SU-DHL-6 (cell line): ENCODE data around the gene ART3.

Experiments used
- H2AFZ ChIP-seq: fragments of 200-600 bp; sonication (generic); 2 replicates; pipeline ENCODE4 v1.6.1; 2014; ENCODE audit warnings: low read depth, mild to moderate bottlenecking, moderate library complexity, mixed read lengths, antibody characterized with exemption, low read length; ENCODE audit not compliant: severe bottlenecking
- H3F3A ChIP-seq: fragments of 200-600 bp; shearing (Covaris generic); 2 replicates; pipeline ENCODE4 v1.6.0; 2016; ENCODE audit warnings: antibody characterized with exemption, mild to moderate bottlenecking; ENCODE audit not compliant: insufficient read depth
- H3K27ac ChIP-seq: fragments of 200-600 bp; sonication (generic); 2 replicates; pipeline ENCODE4 v1.5.1; 2016; ENCODE audit warnings: low read depth, mild to moderate bottlenecking, low read length, moderate library complexity, mixed read lengths
- H3K27me3 ChIP-seq: fragments of 200-600 bp; sonication (generic), shearing (Covaris generic); 2 replicates; pipeline ENCODE4 v1.6.0; 2014; ENCODE audit warnings: mild to moderate bottlenecking, low read length
- H3K36me3 ChIP-seq: fragments of 200-600 bp; sonication (generic); 2 replicates; pipeline ENCODE4 v1.6.1; 2014; ENCODE audit warnings: mild to moderate bottlenecking, low read length, mixed read lengths
- H3K4me2 ChIP-seq: fragments of 300-600, 200-600 bp; shearing (Covaris generic), sonication (generic); 2 replicates; pipeline ENCODE4 v1.6.0; 2014; ENCODE audit warnings: low read length, low read depth, mild to moderate bottlenecking; ENCODE audit not compliant: poor library complexity, severe bottlenecking
- H3K4me3 ChIP-seq: fragments of 200-600 bp; sonication (generic); 2 replicates; pipeline ENCODE4 v1.5.1; 2014; ENCODE audit warnings: antibody characterized with exemption, low read length, mild to moderate bottlenecking, mixed read lengths; ENCODE audit not compliant: insufficient read depth, poor library complexity, severe bottlenecking
- H3K79me2 ChIP-seq: fragments of 200-600 bp; sonication (generic); 2 replicates; pipeline ENCODE4 v1.6.1; 2014; ENCODE audit warnings: mild to moderate bottlenecking, low read length, moderate library complexity; ENCODE audit not compliant: insufficient read depth
- H3K9ac ChIP-seq: fragments of 200-600 bp; sonication (generic); 2 replicates; pipeline ENCODE4 v1.7.0; 2014; ENCODE audit warnings: mild to moderate bottlenecking, low read length
- H3K9me2 ChIP-seq: fragments of 200-600 bp; sonication (generic); replicated peaks from 2 replicates; pipeline ENCODE4 v1.6.1; 2014; ENCODE audit warnings: low read length; ENCODE audit not compliant: insufficient read depth
- H3K9me3 ChIP-seq: fragments of 200-600 bp; sonication (generic); 2 replicates; pipeline ENCODE4 v1.6.1; 2014; ENCODE audit warnings: low read length, mixed read lengths; ENCODE audit not compliant: insufficient read depth
- H4K20me1 ChIP-seq: fragments of 200-600 bp; sonication (generic); 2 replicates; pipeline ENCODE4 v1.6.1; 2014; ENCODE audit warnings: low read depth, mild to moderate bottlenecking, antibody characterized with exemption, low read length, moderate library complexity, mixed read lengths
- CTCF ChIP-seq: fragments of 200-600 bp; sonication (generic); IDR thresholded peaks from one replicate; pipeline ENCODE4 v1.5.1; 2017; ENCODE audit warnings: antibody characterized with exemption, mild to moderate bottlenecking, low read length, moderate library complexity; ENCODE audit not compliant: insufficient read depth, poor library complexity, severe bottlenecking
- EZH2phosphoT487 ChIP-seq: fragments of 200-600 bp; sonication (generic), shearing (Covaris generic); conservative IDR thresholded peaks from 2 replicates; pipeline ENCODE4 v1.6.1; 2018; ENCODE audit warnings: mild to moderate bottlenecking, antibody characterized with exemption, low read length, moderate library complexity, mixed read lengths

Gene ART3

GRCh38 chr4:76084542-76084941 is 10.0 kb downstream of the ART3 start:
- no peaks in the 10 kb centered on the region for H3K79me2 ChIP-seq
- TF ChIP-seq EZH2phosphoT487: no peak
- no peak for TF ChIP-seq CTCF
- H3K9me3 ChIP-seq: no peaks in the 10 kb centered on the region

GRCh38 chr4:76087007-76087769 is 12.7 kb downstream of the ART3 start:
- H3K4me2 ChIP-seq: no peak overlapping the region
- H3K9ac ChIP-seq: no peak overlapping the region
- no peaks in the 10 kb centered on the region for H3F3A ChIP-seq
- H3K36me3 ChIP-seq: no peaks in the 10 kb centered on the region
- no peaks in the 10 kb centered on the region for H3K27me3 ChIP-seq
- TF ChIP-seq EZH2phosphoT487 (no peak), CTCF (no peak)
- no peak overlapping the region for H3K4me3 ChIP-seq
- no peak overlapping the region for H2AFZ ChIP-seq
- no peaks in the 10 kb centered on the region for H3K9me3 ChIP-seq
- no peaks in the 10 kb centered on the region for H3K9me2 ChIP-seq
- no peaks in the 10 kb centered on the region for H4K20me1 ChIP-seq
- H3K27ac ChIP-seq: no peak overlapping the region
- no peaks in the 10 kb centered on the region for H3K79me2 ChIP-seq

More at GRCh38 chr4:76084542-76084941, 10.0 kb downstream of the ART3 start:
- no peak overlapping the region for H2AFZ ChIP-seq
- no peak overlapping the region for H3K27ac ChIP-seq
- H3F3A ChIP-seq: no peaks in the 10 kb centered on the region
- H3K4me2 ChIP-seq: no peak overlapping the region
- no peaks in the 10 kb centered on the region for H3K27me3 ChIP-seq
- no peak overlapping the region for H3K4me3 ChIP-seq
- H4K20me1 ChIP-seq: no peaks in the 10 kb centered on the region
- no peaks in the 10 kb centered on the region for H3K36me3 ChIP-seq
- no peaks in the 10 kb centered on the region for H3K9me2 ChIP-seq
- H3K9ac ChIP-seq: no peak overlapping the region

GRCh38 chr4:76088719-76089118 is 14.2 kb downstream of the ART3 start:
- no peak overlapping the region for H3K4me2 ChIP-seq
- no peak overlapping the region for H3K4me3 ChIP-seq
- TF ChIP-seq EZH2phosphoT487 (no peak), CTCF (no peak)
- no peaks in the 10 kb centered on the region for H3K9me2 ChIP-seq
- H4K20me1 ChIP-seq: no peaks in the 10 kb centered on the region
- H2AFZ ChIP-seq: no peak overlapping the region
- no peak overlapping the region for H3K27ac ChIP-seq
- H3K27me3 ChIP-seq: no peaks in the 10 kb centered on the region
- H3K79me2 ChIP-seq: no peaks in the 10 kb centered on the region
- H3F3A ChIP-seq: no peaks in the 10 kb centered on the region
- no peaks in the 10 kb centered on the region for H3K36me3 ChIP-seq
- no peaks in the 10 kb centered on the region for H3K9me3 ChIP-seq
- H3K9ac ChIP-seq: no peak overlapping the region
